Measurements from ENCODE around the gene GRIK4. TPM values are rescaled to one million over a fixed set of nuclear protein-coding genes. Genes with fewer than 3 reads are reported as not detected.

GRIK4 gene
- total RNA-seq, 1 donor from 2014 or later, result 4.3 TPM

DNA sequence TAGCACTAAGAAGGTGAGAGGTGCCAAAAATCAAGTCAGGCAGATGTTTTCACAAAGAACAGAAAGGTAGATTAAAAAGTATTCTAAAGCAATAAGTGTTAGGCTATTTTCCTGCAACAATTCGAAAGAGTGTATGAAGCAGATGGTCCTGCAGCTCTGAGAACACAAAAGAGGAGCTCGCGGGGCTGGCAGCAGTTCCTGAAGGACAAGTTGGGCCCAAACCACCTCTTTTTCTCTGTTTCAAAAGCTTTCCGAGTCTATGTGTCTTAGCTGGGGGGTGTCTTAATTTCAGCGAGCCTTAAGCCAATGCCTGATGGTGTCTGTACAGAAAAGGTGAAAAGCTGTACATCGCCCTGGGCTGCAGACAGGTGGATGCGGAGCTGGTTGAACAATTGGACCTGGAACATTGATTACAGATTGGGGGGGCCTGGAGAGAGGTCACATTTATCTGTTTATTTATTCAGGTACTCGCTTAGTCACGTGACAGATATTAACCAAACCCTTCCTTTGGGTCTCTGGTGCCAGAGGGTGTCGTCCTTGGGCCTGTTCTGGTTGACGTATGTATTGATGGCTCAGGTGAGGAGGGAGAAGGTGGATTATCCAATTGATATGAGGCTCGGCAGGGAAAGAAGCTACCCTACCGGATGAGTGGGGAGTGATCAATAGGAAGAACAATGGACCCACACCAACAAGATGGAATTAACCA lies 24.7 kb downstream of the GRIK4 start:
- H3K4me1 ChIP-seq, result no peaks in the 10 kb centered on the region
- DNase-seq (no peak), ATAC-seq (no peak)
- no peaks in the 10 kb centered on the region for H3K36me3 ChIP-seq
- H3K9me3 ChIP-seq, result no peaks in the 10 kb centered on the region
- H3K27ac ChIP-seq, result no peak overlapping the region
- intact Hi-C loops (cut with DNase I), result no loop called here
- TF ChIP-seq, protein P1, sequence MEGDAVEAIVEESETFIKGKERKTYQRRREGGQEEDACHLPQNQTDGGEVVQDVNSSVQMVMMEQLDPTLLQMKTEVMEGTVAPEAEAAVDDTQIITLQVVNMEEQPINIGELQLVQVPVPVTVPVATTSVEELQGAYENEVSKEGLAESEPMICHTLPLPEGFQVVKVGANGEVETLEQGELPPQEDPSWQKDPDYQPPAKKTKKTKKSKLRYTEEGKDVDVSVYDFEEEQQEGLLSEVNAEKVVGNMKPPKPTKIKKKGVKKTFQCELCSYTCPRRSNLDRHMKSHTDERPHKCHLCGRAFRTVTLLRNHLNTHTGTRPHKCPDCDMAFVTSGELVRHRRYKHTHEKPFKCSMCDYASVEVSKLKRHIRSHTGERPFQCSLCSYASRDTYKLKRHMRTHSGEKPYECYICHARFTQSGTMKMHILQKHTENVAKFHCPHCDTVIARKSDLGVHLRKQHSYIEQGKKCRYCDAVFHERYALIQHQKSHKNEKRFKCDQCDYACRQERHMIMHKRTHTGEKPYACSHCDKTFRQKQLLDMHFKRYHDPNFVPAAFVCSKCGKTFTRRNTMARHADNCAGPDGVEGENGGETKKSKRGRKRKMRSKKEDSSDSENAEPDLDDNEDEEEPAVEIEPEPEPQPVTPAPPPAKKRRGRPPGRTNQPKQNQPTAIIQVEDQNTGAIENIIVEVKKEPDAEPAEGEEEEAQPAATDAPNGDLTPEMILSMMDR (IDR thresholded peaks at IDR 0.05), result no peak
- no peaks in the 10 kb centered on the region for H3K27me3 ChIP-seq
- no peak overlapping the region for H3K4me3 ChIP-seq

DNA sequence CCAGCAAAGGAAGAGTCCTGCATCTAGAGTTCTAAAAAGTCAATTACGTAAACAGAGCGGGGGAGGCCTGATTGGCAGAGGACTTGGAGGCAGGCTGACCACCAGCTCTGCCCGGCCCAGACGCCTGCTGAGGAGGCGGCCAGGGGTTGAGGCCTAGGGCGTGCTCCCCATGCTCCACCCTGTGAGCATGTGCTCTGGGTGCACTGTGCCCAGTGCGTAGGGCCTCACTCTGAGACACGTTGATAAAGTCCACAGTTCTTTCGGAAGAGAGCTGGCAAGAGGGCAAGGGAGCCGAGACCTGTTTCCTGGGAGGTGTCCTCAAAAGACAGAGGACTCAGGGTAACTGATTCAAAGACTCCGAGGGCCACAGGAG lies 25.2 kb downstream of the GRIK4 start:
- Histone ChIP-seq H3K27ac (no peak overlapping the region), H3K4me1 (no peaks in the 10 kb centered on the region), H3K36me3 (no peaks in the 10 kb centered on the region), H3K9me3 (no peaks in the 10 kb centered on the region), H3K27me3 (no peaks in the 10 kb centered on the region), H3K4me3 (no peak overlapping the region)
- DNase-seq (no peak), ATAC-seq (no peak)
- intact Hi-C loops (cut with DNase I), result no loop called here
- TF ChIP-seq, protein P1 (IDR thresholded peaks at IDR 0.05), result no peak

DNA sequence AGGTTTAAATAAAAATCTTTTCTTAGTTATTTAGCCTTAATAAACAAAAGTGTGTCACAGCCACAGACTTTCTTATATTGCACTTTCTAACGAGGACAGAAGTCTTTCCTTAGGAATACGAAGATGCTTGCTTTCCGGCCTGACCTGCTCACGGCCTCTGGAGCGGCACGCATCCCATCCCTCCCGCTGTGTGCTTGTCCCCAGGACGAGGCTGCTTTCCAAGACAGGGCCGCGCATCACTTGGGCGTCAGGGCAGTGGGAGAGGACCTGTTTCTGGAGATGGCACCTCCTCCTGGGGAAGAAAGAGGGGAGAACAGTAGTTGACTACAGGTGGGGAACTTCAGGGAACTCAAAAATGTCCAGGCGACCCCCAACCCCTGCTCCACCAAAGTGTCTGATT lies 26.4 kb downstream of the GRIK4 start:
- DNase-seq (no peak), ATAC-seq (no peak)

DNA sequence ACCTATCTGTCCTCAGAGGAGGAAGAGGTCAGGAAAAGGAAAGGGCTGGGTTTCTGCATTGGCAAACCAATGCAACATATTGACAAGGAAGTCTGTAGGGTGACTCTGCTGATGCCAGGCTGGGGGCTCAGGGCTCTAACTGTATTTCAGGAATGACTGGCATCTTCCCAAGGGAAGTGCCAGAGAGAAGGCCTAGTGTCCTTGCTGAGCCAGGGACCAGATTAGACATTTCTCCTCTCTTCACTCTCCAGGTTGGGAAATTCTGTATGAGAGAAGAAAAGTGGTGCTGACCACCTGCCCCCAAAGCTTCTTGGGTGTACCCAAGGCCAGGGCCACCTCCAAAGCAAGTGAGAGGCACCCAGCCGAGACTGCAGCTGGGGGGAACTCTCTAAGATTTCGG lies 27.2 kb downstream of the GRIK4 start:
- H3K27me3 ChIP-seq, result no peaks in the 10 kb centered on the region

More for the DNA sequence above, 26.4 kb downstream of the GRIK4 start:
- TF ChIP-seq, protein P1 (IDR thresholded peaks at IDR 0.05), result no peak
- Histone ChIP-seq H3K4me1 (no peaks in the 10 kb centered on the region), H3K27me3 (no peaks in the 10 kb centered on the region), H3K9me3 (no peaks in the 10 kb centered on the region), H3K4me3 (no peak overlapping the region), H3K36me3 (no peaks in the 10 kb centered on the region), H3K27ac (no peak overlapping the region)
- intact Hi-C loops (cut with DNase I), result no loop called here

DNA sequence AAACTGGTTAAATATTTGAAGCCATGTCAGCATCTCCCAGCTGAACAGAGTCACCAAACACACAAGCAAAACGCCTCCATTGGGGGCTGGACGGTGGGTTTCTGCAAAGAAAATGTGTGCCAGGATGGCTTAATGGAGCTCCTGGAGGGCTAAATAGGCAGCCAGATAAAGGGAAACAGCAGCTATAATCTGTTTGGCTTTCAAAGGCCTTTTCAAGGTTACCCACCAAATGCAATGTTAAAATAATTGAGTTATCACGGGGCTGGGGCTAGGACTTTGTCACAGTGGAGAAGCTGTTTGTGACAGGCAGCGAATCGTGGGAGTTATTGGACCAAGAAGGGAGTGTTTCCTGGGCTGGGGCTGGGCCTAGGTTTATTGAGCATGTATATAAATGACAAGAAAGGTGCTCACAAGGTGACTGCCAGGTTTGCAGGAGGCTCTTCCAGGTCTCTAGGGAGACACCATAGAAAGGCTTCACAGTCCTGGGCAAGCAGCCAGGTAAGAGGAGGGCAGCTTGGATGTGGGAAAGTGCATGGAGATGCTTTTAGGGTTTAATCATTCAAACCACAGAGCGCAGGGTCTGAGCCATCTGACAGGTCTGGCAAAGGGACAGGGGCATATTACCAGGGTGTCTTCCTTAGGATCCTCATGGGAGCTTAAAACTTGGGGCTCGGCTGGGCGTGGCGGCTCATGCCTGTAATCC lies 28.3 kb downstream of the GRIK4 start:
- Histone ChIP-seq H3K9me3 (no peaks in the 10 kb centered on the region), H3K36me3 (no peaks in the 10 kb centered on the region), H3K27me3 (no peaks in the 10 kb centered on the region), H3K4me1 (no peaks in the 10 kb centered on the region), H3K4me3 (no peak overlapping the region), H3K27ac (no peak overlapping the region)
- intact Hi-C loops (cut with DNase I), result no loop called here
- TF ChIP-seq, protein P1 (IDR thresholded peaks at IDR 0.05), result no peak
- ATAC-seq, result no peak
- DNase-seq, result no peak

More for the DNA sequence above, 27.2 kb downstream of the GRIK4 start:
- Histone ChIP-seq H3K27ac (no peak overlapping the region), H3K9me3 (no peaks in the 10 kb centered on the region), H3K4me3 (no peak overlapping the region), H3K4me1 (no peaks in the 10 kb centered on the region), H3K36me3 (no peaks in the 10 kb centered on the region)
- no peak for DNase-seq
- intact Hi-C loops (cut with DNase I), result no loop called here
- TF ChIP-seq, protein P1 (IDR thresholded peaks at IDR 0.05), result no peak
- ATAC-seq, result no peak

All from upper lobe of right lung (tissue), 1 donor.